Gastrocnemius medialis (tissue), 4 donors: ENCODE results near the gene BANK1.

Experiments used
- POLR2A ChIP-seq, 2 donors: fragments of 450-650 bp; IDR thresholded peaks; one replicate each; pipeline ENCODE4 v1.6.1; 2017; ENCODE audit warnings: antibody characterized with exemption in 2 of 2, mild to moderate bottlenecking in 2 of 2, moderate library complexity in 2 of 2
- TF ChIP-seq, protein P1 (sequence below), 5 experiments: fragments of 450-650 bp in 3 of 5; fragments of 200-600 bp in 2 of 5; sonication (generic) in 2 of 5; IDR thresholded peaks in 4 of 5; conservative IDR thresholded peaks in 1 of 5; 1 replicate in 4 of 5; 2 replicates in 1 of 5; pipeline ENCODE4 v1.5.1; 2016 to 2019; ENCODE audit warnings: antibody characterized with exemption in 5 of 5, mild to moderate bottlenecking in 3 of 5, moderate library complexity in 3 of 5

DNA sequence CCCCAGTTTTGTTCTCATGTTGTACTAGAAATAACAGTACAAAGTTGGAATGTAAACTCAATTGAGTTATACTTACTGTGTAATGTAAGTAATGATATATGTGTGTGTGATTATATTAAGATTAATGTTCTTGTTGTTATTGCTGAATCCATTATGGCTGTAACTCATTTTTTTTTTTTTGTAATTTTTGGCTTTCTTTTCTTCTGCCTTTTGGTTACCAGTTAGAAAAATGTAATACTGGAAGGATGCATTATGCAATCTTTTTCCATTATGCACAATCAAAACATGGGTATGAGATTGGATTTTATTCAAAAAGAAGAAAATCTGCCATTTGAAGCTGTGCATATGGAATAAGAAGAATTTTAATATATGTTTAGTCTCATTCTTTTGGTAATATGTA, 34.0 kb downstream of the BANK1 start:
- TF ChIP-seq, protein P1, sequence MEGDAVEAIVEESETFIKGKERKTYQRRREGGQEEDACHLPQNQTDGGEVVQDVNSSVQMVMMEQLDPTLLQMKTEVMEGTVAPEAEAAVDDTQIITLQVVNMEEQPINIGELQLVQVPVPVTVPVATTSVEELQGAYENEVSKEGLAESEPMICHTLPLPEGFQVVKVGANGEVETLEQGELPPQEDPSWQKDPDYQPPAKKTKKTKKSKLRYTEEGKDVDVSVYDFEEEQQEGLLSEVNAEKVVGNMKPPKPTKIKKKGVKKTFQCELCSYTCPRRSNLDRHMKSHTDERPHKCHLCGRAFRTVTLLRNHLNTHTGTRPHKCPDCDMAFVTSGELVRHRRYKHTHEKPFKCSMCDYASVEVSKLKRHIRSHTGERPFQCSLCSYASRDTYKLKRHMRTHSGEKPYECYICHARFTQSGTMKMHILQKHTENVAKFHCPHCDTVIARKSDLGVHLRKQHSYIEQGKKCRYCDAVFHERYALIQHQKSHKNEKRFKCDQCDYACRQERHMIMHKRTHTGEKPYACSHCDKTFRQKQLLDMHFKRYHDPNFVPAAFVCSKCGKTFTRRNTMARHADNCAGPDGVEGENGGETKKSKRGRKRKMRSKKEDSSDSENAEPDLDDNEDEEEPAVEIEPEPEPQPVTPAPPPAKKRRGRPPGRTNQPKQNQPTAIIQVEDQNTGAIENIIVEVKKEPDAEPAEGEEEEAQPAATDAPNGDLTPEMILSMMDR (IDR thresholded peaks at IDR 0.05 in 4 of 5, conservative IDR thresholded peaks at IDR 0.05 in 1 of 5), result no peak
- no peak for TF ChIP-seq POLR2A (IDR thresholded peaks at IDR 0.05)
